Stimulated activated naive CD8-positive, alpha-beta T cell treated with anti-CD3 and anti-CD28 coated beads, Interleukin-15, amount 100 ng/mL, for 72 hours (primary cell): ENCODE measurements around the gene ZSCAN5B.
A peak's percentile ranks its signal among the peaks of the same experiment; 100 is the strongest.
"Not testable (repeated sequence)": the region's sequence is repeated elsewhere in the genome, so short reads cannot be mapped to it uniquely, and the experiment has no call there.

ENCODE experiments used
- ATAC-seq: fragments of 150-1000 bp; cut with Tn5 transposase; 2 replicates; pipeline ENCODE4 v1.10.0; 2021; ENCODE audit warnings: mild to moderate bottlenecking, moderate library complexity
- DNase-seq, 2 donors: peaks; one replicate each; pipeline ENCODE4 v3.0.0; 2021 to 2022
- H3K27ac Mint-ChIP-seq, 2 donors: one replicate each; pipeline ENCODE4 v1.8.0; 2022; ENCODE audit warnings: mild to moderate bottlenecking in 2 of 2, mixed read lengths in 2 of 2, moderate library complexity in 2 of 2
- H3K27me3 Mint-ChIP-seq: one replicate; pipeline ENCODE4 v1.8.0; 2022; ENCODE audit warnings: mixed read lengths
- H3K4me1 Mint-ChIP-seq: one replicate; pipeline ENCODE4 v1.8.0; 2022; ENCODE audit warnings: mild to moderate bottlenecking, mixed read lengths
- H3K4me3 Mint-ChIP-seq, 2 donors: one replicate each; pipeline ENCODE4 v1.8.0; 2022; ENCODE audit warnings: mild to moderate bottlenecking in 2 of 2, mixed read lengths in 2 of 2, moderate library complexity in 1 of 2
- H3K9me3 Mint-ChIP-seq, 2 donors: one replicate each; pipeline ENCODE4 v1.8.0; 2022; ENCODE audit warnings: mixed read lengths in 2 of 2

The ZSCAN5B gene

DNA sequence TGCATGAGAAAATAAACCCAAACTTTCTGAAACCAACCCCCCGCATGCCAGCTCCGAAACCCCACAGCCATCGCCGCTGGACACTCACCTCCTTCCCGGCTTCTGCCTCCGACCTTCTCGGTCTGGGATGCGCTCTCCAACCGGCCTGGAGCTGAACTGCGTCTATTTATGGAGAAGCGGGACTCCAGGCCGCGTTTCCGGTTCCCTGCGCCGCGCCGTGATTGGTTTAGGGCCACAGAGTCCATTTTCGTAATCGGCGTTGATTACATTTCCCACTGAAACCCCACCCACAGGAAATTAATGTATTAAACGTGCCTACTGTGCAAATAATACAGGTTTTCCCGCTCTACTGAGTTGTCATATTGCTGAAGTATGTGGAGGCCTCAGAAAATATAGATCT is at the start of gene ZSCAN5B:
ZSCAN5B (minus strand) TSS at position 138 of the 400 bp plus-strand sequence. CDS start 4,731 bp downstream, outside the sequence.
- not testable (repeated sequence) for H3K9me3 Mint-ChIP-seq, H3K4me3 Mint-ChIP-seq, H3K27ac Mint-ChIP-seq, DNase-seq, H3K4me1 Mint-ChIP-seq, H3K27me3 Mint-ChIP-seq, ATAC-seq

GRCh38 chr19:56245764-56246163 is 48.2 kb upstream of the ZSCAN5B start:
- not testable (repeated sequence) for H3K27me3 Mint-ChIP-seq, H3K4me3 Mint-ChIP-seq, H3K4me1 Mint-ChIP-seq, ATAC-seq, DNase-seq, H3K9me3 Mint-ChIP-seq
- H3K27ac Mint-ChIP-seq: peak overlapping the region in 1 of 2 donors; percentile 84

GRCh38 chr19:56245121-56245740 is 47.6 kb upstream of the ZSCAN5B start:
- H3K9me3 Mint-ChIP-seq: no peaks in the 10 kb centered on the region
- ATAC-seq (no peak), DNase-seq (no peak)
- H3K27me3 Mint-ChIP-seq: no peaks in the 10 kb centered on the region
- H3K27ac Mint-ChIP-seq: no peak overlapping the region
- no peaks in the 10 kb centered on the region for H3K4me1 Mint-ChIP-seq
- H3K4me3 Mint-ChIP-seq: no peak overlapping the region

DNA sequence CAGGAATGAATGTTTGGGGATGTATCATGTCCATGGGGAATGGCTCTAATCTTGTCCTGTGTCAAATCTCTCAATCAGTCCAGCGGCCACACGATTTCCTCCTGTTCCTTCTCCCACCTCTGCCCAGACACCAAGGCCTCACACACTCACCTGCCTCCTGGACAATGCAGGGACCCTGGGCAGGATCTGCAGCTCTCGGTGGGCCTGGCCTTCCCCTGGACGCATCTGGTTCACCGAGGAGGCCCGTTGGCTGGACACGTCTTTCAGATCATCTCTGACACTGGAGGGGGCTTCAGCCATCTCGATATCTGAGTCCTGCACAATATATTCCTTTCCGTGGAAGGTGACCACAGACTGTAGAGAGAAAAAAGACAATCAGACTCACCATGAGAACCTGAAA is 25.9 kb upstream of the ZSCAN5B start:
- Mint-ChIP-seq H3K27ac (peak overlapping the region in 1 of 2 donors; percentile 66), H3K4me3 (no peak overlapping the region), H3K27me3 (no peaks in the 10 kb centered on the region), H3K9me3 (no peaks in the 10 kb centered on the region), H3K4me1 (no peaks in the 10 kb centered on the region)
- ATAC-seq (no peak), DNase-seq (no peak)

- Mint-ChIP-seq H3K27ac (no peak overlapping the region), H3K9me3 (no peaks in the 10 kb centered on the region), H3K27me3 (peaks cover 5% of the 10 kb centered on the region), H3K4me3 (no peak overlapping the region), H3K4me1 (peaks cover 3% of the 10 kb centered on the region)
- DNase-seq (no peak), ATAC-seq (no peak)
Observed at GRCh38 chr19:56222901-56223300, 25.3 kb upstream of the ZSCAN5B start.

GRCh38 chr19:56221851-56222250 is 24.3 kb upstream of the ZSCAN5B start:
- Mint-ChIP-seq H3K4me3 (no peak overlapping the region), H3K27me3 (peaks cover 15% of the 10 kb centered on the region), H3K9me3 (no peaks in the 10 kb centered on the region), H3K4me1 (peaks cover 5% of the 10 kb centered on the region), H3K27ac (no peak overlapping the region)
- ATAC-seq (no peak), DNase-seq (no peak)

DNA sequence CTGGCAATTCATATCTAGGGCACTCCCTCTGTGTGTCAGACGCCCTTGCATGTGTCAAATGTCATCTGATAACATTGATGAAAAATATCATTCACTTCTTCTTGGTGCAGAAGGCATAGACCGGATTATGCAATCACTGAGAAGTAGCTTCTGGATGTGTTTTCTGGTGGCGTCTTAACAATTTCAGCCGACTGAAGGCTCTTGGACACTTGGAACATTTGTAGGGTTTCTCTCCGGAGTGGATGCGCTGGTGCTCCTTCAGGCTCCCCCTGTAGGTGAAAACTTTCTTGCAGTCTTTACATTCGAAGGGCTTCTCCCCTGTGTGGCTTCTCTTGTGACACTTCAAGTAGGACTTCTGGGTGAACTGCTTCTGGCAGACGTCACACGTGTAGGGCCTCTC is 23.9 kb upstream of the ZSCAN5B start:
- H3K4me3 Mint-ChIP-seq, ATAC-seq, DNase-seq, H3K27ac Mint-ChIP-seq, H3K4me1 Mint-ChIP-seq, H3K9me3 Mint-ChIP-seq: not testable (repeated sequence)
- peaks cover 20% of the 10 kb centered on the region for H3K27me3 Mint-ChIP-seq

DNA sequence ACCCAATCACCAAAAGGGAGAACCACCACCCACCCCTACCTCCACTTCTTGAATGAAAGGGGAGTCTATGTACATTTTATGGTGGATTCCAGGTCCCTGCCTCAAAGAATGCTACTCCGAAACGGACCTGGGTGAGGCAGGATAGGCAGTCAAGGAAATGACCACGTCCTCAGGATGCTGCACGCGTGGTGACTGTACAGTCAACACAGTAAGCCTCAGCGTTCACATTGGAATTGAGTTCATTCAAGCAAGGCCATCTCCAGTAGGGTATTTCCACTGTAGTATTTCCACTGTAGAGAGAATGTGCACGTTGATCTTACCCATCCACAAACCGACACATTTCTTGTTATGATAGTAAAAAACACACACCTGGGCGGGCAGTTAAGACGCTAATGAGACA is 21.4 kb upstream of the ZSCAN5B start:
- DNase-seq (no peak), ATAC-seq (no peak)
- no peak overlapping the region for H3K4me3 Mint-ChIP-seq
- no peak overlapping the region for H3K27ac Mint-ChIP-seq
- peaks cover 44% of the 10 kb centered on the region for H3K27me3 Mint-ChIP-seq
- H3K9me3 Mint-ChIP-seq: no peaks in the 10 kb centered on the region
- H3K4me1 Mint-ChIP-seq: peaks cover 5% of the 10 kb centered on the region

DNA sequence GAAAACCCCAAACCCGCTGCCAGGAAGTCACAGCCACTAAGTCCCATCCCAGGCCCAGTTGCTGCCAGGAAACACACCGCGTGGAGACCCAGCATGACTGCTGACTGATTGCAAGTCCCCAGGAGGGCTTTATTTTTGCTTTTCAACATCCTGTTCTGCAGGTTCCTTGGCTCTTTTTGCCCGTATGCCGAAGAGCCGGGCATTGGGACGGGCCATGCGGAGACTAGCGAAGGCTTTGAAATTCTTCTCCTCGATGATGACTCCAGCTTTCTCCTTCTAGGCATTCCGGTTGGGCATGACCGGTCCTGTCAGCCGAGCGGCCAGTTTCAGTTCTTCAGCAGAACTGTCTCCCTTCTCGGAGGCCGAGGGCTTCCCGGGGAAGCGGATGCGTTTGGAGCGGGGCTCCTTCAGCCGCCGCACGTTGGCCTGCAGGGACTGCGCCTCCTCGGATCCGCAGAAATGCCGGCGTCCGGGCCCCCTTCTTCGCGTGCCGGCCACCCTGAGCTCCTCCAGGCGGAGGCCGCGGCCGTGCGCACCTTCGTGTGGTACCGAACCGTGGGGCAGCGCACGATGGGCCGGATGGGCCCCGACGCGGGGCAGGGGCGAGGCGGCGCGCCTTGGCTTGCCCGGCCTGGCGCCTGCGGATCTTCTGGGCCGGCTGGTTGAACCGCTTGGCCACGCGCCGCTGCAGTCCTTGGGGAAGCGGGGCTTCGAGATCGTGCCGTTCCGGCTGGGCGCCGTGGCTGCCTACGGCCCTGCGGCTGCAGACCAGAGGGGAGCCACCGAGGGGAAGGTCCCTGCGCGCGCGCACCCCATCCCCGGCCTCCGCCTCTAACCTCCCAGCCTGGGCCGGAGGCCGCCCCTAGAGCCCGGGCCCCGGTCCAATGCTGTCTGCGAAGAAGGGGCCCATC is 19.7 kb upstream of the ZSCAN5B start:
- Mint-ChIP-seq H3K4me1 (peaks cover 5% of the 10 kb centered on the region), H3K27ac (no peak overlapping the region), H3K9me3 (no peaks in the 10 kb centered on the region), H3K4me3 (peak overlapping the region; percentile 65 to 74), H3K27me3 (peaks cover 52% of the 10 kb centered on the region)
- DNase-seq: peak; percentile 1 to 15
- ATAC-seq: peak; percentile 53

- no peaks in the 10 kb centered on the region for H3K4me1 Mint-ChIP-seq
- DNase-seq (no peak), ATAC-seq (no peak)
- peaks cover 50% of the 10 kb centered on the region for H3K27me3 Mint-ChIP-seq
- H3K4me3 Mint-ChIP-seq: no peak overlapping the region
- no peak overlapping the region for H3K27ac Mint-ChIP-seq
- H3K9me3 Mint-ChIP-seq: no peaks in the 10 kb centered on the region
Observed at GRCh38 chr19:56211718-56212117, 14.1 kb upstream of the ZSCAN5B start.

- H3K27ac Mint-ChIP-seq, DNase-seq: not testable (repeated sequence)
- peaks cover 43% of the 10 kb centered on the region for H3K27me3 Mint-ChIP-seq
Observed at GRCh38 chr19:56210036-56210435, 12.5 kb upstream of the ZSCAN5B start.

DNA sequence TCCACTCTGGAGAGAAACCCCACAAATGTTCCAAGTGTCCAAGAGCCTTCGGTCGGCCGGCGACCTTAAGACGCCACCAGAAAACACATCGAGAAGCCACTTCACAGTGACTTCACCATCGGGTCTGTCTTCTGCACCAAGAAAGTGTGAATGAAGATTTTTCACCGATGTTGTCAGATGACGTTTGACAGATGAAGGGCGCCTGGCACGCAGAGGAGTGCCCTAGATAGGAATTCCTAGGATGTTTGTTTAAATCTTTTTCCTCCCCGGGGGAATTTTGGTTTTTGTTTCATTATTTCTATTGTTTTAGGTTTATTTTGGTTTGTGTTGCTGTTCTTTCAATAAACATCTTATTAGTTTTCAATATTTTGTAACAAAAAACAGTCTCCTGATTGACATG is 11.5 kb upstream of the ZSCAN5B start:
- no peaks in the 10 kb centered on the region for H3K4me1 Mint-ChIP-seq
- no peak overlapping the region for H3K4me3 Mint-ChIP-seq
- DNase-seq (no peak), ATAC-seq (no peak)
- H3K27ac Mint-ChIP-seq: no peak overlapping the region
- H3K9me3 Mint-ChIP-seq: no peaks in the 10 kb centered on the region
- H3K27me3 Mint-ChIP-seq: peaks cover 34% of the 10 kb centered on the region

More at GRCh38 chr19:56210036-56210435, 12.5 kb upstream of the ZSCAN5B start:
- H3K9me3 Mint-ChIP-seq, ATAC-seq, H3K4me1 Mint-ChIP-seq, H3K4me3 Mint-ChIP-seq: not testable (repeated sequence)

DNA sequence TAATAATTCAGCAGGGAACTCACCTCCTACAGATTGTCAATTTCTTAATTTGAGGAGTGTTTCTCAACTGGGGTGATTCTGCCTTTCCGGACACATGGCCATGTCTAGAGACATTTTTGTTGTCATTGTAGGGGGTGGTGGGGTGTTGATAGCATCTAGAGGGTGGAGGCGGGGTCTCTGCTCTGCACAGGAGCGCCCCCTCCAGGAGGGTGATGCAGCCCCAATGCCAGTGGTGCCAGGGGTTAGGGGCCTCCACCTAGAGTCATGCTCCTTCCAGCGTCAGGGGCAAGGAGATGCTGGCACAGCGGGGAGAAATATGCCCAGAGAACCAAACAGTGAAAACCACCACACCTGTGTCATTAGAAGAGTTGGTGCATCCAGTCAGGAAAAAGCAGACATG is 10.0 kb upstream of the ZSCAN5B start:
- not testable (repeated sequence) for H3K27ac Mint-ChIP-seq, H3K4me3 Mint-ChIP-seq, DNase-seq, H3K4me1 Mint-ChIP-seq, ATAC-seq, H3K9me3 Mint-ChIP-seq
- H3K27me3 Mint-ChIP-seq: peaks cover 25% of the 10 kb centered on the region

GRCh38 chr19:56201973-56202372 is 4.4 kb upstream of the ZSCAN5B start, which contains the start of gene ZSCAN5C:
Gene ZSCAN5C (plus strand): TSS chr19:56202273. CDS start chr19:56205914, 3,641 bp downstream.
- peaks cover 20% of the 10 kb centered on the region for H3K27me3 Mint-ChIP-seq
- DNase-seq (no peak), ATAC-seq (no peak)
- H3K9me3 Mint-ChIP-seq: no peaks in the 10 kb centered on the region
- peak within 1 kb of the TSS in 1 of 2 donors; percentile 23 for H3K27ac Mint-ChIP-seq
- no peak within 1 kb of the TSS for H3K4me3 Mint-ChIP-seq
- no peaks in the 10 kb centered on the region for H3K4me1 Mint-ChIP-seq

GRCh38 chr19:56199687-56200086 is 2.1 kb upstream of the ZSCAN5B start:
- Mint-ChIP-seq H3K27ac (no peak overlapping the region), H3K4me3 (no peak overlapping the region), H3K4me1 (no peaks in the 10 kb centered on the region), H3K27me3 (peaks cover 7% of the 10 kb centered on the region), H3K9me3 (no peaks in the 10 kb centered on the region)
- ATAC-seq (no peak), DNase-seq (no peak)

- H3K27ac Mint-ChIP-seq: no peak overlapping the region
- H3K4me3 Mint-ChIP-seq: no peak overlapping the region
- no peaks in the 10 kb centered on the region for H3K9me3 Mint-ChIP-seq
- no peak for ATAC-seq
- no peaks in the 10 kb centered on the region for H3K27me3 Mint-ChIP-seq
- no peak for DNase-seq
- no peaks in the 10 kb centered on the region for H3K4me1 Mint-ChIP-seq
Observed at GRCh38 chr19:56193981-56194640, 3.5 kb downstream of the ZSCAN5B start.
